Gastrocnemius medialis (tissue), 4 donors: Measurements from ENCODE around the gene ASTN1.

ENCODE experiments used
- POLR2A ChIP-seq, 2 donors: fragments of 450-650 bp; IDR thresholded peaks; one replicate each; pipeline ENCODE4 v1.6.1; 2017; ENCODE audit warnings: antibody characterized with exemption in 2 of 2, mild to moderate bottlenecking in 2 of 2, moderate library complexity in 2 of 2
- TF ChIP-seq, protein P1 (sequence below), 5 experiments: fragments of 450-650 bp in 3 of 5; fragments of 200-600 bp in 2 of 5; sonication (generic) in 2 of 5; IDR thresholded peaks in 4 of 5; conservative IDR thresholded peaks in 1 of 5; 1 replicate in 4 of 5; 2 replicates in 1 of 5; pipeline ENCODE4 v1.5.1; 2016 to 2019; ENCODE audit warnings: antibody characterized with exemption in 5 of 5, mild to moderate bottlenecking in 3 of 5, moderate library complexity in 3 of 5

DNA sequence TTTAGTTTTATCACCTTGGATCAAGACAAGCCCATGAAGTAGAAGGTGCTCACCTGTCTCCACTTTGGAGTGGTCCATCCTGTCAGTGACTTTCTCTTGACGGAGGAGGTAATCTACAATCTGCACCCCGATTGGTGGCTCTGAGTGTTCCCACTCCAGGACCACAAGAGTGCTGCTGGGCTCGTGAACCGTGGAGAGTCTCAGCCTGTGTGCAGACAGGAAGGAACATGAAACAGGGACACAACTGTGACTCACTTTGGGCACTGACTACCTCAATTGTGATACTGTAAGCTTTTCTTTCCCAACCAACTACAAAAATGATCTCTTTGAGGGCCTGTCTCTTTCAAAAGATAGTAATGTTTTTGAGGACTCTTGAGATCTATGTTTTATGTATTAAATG, 280.2 kb downstream of the ASTN1 start:
- no peak for TF ChIP-seq POLR2A (IDR thresholded peaks at IDR 0.05)
- TF ChIP-seq, protein P1, sequence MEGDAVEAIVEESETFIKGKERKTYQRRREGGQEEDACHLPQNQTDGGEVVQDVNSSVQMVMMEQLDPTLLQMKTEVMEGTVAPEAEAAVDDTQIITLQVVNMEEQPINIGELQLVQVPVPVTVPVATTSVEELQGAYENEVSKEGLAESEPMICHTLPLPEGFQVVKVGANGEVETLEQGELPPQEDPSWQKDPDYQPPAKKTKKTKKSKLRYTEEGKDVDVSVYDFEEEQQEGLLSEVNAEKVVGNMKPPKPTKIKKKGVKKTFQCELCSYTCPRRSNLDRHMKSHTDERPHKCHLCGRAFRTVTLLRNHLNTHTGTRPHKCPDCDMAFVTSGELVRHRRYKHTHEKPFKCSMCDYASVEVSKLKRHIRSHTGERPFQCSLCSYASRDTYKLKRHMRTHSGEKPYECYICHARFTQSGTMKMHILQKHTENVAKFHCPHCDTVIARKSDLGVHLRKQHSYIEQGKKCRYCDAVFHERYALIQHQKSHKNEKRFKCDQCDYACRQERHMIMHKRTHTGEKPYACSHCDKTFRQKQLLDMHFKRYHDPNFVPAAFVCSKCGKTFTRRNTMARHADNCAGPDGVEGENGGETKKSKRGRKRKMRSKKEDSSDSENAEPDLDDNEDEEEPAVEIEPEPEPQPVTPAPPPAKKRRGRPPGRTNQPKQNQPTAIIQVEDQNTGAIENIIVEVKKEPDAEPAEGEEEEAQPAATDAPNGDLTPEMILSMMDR (IDR thresholded peaks at IDR 0.05 in 4 of 5, conservative IDR thresholded peaks at IDR 0.05 in 1 of 5): no peak
